GM18907 (cell line): ENCODE data around the gene GRK3.
"Not testable (repeated sequence)": the region's sequence is repeated elsewhere in the genome, so short reads cannot be mapped to it uniquely, and the experiment has no call there.

Experiments
- ATAC-seq: cut with Tn5 transposase; IDR thresholded peaks from one replicate; pipeline ENCODE4 v1.9.1; 2021; ENCODE audit warnings: mild to moderate bottlenecking, moderate library complexity; ENCODE audit not compliant: unreplicated experiment

GRK3 gene

DNA sequence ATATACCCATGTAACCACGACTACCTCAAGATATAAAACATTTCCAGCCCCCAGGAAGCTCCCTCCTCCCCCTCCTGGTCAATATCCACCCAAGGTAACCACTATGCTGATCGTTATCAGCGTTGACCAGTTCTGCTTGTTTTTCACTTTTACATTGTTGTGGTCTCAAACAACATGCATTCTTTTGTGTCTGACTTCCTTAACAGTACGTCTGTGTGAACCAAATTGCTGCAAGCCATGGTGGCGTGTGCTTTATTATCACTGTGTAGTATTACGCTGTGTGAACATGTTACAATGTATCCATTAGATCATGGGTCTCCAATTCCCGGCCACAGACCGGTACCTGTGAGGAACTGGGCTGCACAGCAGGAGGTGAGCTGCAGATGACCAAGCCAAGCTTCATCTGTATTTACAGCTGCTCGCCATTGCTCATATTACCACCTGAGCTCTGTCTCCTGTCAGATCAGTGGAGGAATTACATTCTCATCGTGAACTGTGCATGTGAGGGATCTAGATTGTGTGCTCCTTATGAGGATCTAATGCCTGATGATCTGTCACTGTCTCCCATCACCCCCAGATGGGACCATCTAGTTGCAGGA is 15.5 kb upstream of the GRK3 start:
- no peak for ATAC-seq

- no peak for ATAC-seq
These were observed 13.1 kb upstream of the GRK3 start for GRCh38 chr22:25551396-25551795.

DNA sequence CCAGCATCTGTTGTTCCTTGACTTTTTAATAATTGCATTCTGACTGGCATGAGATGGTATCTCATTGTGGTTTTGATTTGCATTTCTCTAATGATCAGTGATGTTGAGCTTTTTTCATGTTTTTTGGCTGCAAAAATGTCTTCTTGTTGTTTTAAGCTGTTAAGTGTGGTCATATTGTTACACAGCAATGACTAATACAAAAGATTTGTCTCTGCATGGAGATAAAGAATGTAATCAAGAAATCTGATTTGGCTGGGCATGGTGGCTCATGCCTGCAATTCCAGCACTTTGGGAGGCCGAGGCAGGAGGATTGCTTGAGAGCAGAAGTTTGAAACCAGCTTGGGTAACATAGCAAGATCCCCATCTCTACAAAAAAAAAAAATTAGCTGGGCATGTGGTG is 12.1 kb upstream of the GRK3 start:
- ATAC-seq: not testable (repeated sequence)

DNA sequence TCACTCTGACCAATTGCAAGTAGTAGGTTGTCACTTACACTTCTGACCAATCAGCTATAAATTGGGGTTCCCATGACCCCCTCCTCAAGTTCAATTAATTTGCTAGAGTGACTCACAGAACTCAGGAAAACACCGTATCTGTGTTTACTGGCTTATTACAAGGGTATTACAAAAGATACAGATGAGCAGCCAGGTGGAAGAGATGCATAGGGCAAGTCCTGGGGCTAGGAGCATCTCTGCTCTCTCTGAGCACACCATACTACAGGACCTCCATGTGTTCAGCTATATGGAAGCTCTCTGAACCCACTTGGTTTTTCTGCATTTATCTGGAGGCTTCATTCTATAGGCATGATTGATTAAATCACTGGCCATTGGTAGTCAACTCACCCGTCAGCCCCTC is 11.3 kb upstream of the GRK3 start:
- no peak for ATAC-seq

DNA sequence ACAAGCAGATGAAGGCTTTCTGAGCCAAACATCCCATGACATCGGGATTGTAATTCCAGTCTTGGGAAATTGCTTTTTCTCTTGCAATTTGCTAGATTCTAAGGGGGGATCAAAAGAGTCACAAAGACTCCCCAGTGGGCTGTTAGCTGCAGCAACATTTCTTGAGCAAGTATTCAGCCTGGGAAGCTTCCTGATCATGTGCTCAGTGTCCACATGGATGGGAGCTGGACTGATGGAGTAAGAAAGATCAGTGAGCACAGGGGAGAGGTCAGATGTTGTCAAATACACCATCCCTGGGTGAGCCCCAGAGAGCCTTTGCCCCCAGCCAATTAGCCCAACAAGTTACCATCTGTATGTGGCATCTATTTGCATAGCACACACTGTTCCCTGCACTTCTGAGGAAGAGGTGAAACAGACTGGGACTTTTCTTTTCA is 10.2 kb upstream of the GRK3 start:
- ATAC-seq: no peak

GRCh38 chr22:25554689-25555088 is 9.8 kb upstream of the GRK3 start:
- no peak for ATAC-seq

- no peak for ATAC-seq
These were observed 8.9 kb upstream of the GRK3 start for GRCh38 chr22:25555586-25555985.

GRCh38 chr22:25557218-25557617 is 7.3 kb upstream of the GRK3 start:
- no peak for ATAC-seq

DNA sequence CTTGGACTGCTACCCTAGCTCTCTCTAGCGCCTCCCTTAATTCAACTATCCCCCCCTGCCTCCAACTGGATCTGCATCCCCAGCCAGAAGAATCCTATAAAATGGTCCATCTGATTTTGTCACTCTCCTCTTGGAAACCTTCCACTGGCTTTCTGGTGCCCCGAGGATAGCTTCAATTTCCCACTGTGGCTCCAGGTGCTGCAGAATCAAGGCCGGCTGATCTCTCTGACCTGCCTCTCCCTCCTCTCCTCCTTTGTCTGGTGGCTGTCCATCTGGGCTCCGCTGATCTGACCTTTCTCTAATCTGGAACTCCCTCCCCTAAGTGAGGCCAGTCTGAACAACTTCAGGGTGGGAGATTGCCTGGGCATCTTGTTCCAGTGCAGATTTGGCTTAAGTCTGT is 6.1 kb upstream of the GRK3 start:
- no peak for ATAC-seq

GRCh38 chr22:25559910-25560309 is 4.6 kb upstream of the GRK3 start:
- ATAC-seq: not testable (repeated sequence)

DNA sequence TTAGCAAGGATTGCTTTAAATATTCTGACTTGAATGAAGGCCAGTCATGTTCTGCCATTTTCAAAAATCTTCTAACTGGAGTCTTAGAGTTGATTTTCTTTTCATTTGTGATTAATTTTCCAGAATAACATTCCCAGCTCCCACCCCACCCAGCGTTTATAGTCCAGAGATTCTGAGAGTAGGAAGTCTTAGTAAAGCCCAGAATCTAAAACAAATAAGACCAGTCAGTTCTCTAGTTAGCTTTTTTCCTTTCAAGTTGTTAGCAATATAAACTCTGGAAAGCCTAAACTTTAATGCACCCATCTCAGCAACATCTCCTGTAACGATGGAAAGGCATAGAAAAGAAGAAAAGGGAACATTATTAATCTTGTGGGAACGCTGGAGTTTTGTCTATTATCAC is 3.3 kb upstream of the GRK3 start:
- not testable (repeated sequence) for ATAC-seq

GRCh38 chr22:25561927-25562326 is 2.5 kb upstream of the GRK3 start:
- ATAC-seq: not testable (repeated sequence)

- not testable (repeated sequence) for ATAC-seq
These were observed 1.3 kb upstream of the GRK3 start for GRCh38 chr22:25562966-25563760.

DNA sequence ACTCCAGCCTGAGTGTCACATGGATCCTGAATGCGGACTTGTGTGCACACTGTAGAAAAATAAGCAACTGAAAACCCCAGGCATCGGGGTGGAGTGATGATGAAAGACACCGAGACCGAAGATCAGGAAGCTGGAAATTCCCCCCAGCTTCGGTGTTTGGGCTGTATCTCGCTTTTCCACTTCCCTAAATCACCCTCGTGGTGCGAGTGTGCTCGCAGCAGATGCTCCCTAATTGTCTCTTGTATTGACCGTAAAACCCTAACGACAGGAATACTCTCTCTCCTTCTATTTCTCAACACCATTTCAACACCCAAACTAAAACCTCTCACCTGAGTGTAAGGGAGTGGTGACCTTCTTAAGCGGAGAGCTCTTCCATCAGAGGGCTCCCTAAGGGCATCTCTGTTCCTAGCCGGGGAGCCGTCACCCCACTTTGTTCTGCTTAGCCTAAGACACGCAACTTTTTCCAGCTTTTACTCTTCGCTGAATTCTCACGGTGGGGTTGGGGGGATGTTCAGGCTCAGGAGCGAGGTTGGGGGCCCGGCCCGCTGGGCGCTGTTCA is 635 bp upstream of the GRK3 start:
- ATAC-seq: peak; percentile 22

GRCh38 chr22:25564979-25565677 is 653 bp downstream of the GRK3 start:
- peak; percentile 15 for ATAC-seq

DNA sequence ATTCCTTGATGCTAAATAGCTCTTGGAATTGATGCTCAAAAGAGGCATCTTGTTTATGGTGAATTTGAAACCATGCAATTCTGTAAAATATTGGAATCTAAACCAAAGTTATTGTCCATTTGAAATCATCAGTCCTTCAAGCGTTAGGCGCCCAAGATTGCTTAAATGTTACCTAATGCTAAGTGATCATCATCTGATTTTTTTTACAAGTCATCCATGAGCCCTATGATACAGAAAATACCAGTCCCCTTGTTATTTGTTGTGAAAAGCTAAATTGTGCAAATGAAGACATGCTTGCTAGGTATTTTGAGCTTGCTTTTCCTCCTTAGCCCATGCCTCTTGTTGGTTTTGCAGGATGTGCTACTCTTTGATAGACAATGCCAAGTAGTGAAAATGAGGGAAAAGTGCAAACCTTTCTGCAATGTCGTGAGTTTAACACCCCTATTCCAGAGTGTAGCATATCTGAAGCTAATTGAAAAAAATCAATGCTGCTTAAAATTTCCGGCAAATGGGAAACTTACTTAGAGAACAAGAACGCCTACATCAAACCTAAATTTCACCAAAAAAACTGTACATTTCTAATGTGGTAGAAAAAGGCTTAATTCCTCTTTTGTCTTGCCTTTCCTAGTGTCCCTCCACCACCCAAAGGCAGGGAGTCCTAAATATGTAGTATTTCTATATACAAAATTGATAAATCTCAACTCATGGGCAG is 1.9 kb downstream of the GRK3 start:
- ATAC-seq: no peak

DNA sequence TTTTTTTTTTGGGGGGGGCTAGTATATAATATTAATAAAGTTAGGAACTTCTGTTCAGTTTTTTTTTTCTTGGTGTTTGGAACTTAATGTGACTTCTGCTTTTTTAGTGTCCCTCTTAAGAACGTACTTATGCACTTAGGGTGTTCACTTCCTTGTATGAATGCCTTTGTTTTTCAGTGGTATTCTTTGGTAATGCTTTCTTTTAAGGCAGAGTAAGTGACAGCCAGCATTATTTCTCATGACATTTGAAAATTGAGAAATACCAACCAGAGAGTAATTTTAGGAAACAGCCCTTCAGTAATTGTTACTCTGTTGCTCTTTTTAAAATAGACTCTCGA is 2.4 kb downstream of the GRK3 start:
- no peak for ATAC-seq

DNA sequence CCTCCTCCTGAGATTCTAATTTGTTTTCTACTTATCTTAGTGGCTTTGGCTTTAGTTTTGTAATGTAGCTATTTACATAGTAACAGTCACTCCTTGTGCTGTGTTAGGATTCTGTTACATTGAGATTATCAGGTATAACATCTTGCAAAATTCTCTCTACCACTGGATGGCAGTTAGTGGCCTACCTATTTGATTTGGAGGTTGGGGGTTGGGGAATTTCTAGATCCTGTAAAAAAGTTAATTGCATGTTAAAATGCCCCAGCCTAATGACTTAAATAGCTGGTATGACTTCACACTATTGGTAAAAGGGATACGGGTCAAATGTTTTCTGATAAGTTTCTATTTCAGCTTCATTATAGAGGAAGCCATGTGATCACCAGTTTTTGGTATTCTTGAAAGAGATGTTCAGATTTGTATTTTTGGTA is 2.8 kb downstream of the GRK3 start:
- ATAC-seq: no peak

- ATAC-seq: not testable (repeated sequence)
These were observed 3.6 kb downstream of the GRK3 start for GRCh38 chr22:25568066-25568465.

DNA sequence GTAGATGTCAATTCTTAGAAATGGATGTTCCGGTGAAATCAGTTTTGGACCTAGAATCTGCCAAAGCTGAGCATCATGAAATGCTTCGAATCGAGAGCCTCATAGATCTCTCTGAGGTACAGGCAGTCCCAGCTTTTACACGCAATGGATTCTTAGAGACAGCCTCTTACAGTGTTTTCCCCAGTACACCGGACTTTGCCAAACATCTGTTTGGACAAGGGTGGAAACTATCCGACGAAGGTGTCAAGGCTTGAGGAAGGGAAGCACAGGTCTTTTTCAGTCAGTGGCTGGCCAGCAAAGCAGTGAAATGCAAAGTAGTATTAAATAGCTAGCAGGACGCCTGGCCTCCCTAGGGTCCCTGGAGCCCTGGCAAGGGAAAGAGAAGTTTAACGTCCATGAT is 4.9 kb downstream of the GRK3 start:
- ATAC-seq: no peak

DNA sequence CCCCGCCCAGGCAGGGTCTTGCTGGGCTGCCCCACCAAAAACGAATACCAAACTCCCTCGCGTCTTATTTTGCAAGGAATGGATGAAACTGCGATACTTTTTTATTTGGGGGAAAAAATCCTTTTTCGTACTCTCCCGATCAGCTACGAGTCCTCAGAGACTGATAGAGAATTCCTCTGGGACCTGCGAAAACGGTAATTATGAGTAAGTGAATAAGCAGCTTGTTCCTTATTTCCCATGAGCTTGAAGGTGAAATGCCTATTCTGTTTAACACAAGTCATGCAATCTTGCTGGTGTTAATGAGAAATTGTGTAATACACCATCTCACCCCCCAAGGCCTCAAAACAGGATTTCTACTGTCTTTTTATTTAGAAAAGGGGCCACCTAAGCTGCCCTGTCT is 5.5 kb downstream of the GRK3 start:
- ATAC-seq: no peak
